ENCODE data around the gene INTS3. TPM values are rescaled to one million over a fixed set of nuclear protein-coding genes. Genes with fewer than 3 reads are reported as not detected.
A peak's percentile ranks its signal among the peaks of the same experiment; 100 is the strongest.

INTS3 gene
- total and polyA plus RNA-seq, 10 of the 15 experiments (the other 5 are each of a cell fraction or from before 2014, with no cell fraction given) = 12.6 to 87.4 (median 30.8) TPM

GRCh38 chr1:153775458-153776327 is 47.8 kb downstream of the INTS3 start (continued):
- TF ChIP-seq ZZZ3 (IDR thresholded peaks at IDR 0.05; ENCODE audit: control insufficient read depth, insufficient read length, low read depth) (no peak), RAD21 (IDR thresholded peaks at IDR 0.05; ENCODE audit: insufficient read depth, low read depth, low read length) (no peak), ZBTB4 (CRISPR knock-in tag; IDR thresholded peaks at IDR 0.05) (no peak), PAX5 (IDR thresholded peaks at IDR 0.05; ENCODE audit: borderline replicate concordance, low read depth, low read length) (no peak), IKZF1 (conservative IDR thresholded peaks at IDR 0.05) (peak; percentile 73), MTA3 (IDR thresholded peaks at IDR 0.05; ENCODE audit: borderline replicate concordance, low read length) (no peak), KDM1A (IDR thresholded peaks at IDR 0.05; ENCODE audit: borderline replicate concordance) (no peak), ZNF207 (IDR thresholded peaks at IDR 0.05; ENCODE audit: borderline replicate concordance) (no peak), YY1 (IDR thresholded peaks at IDR 0.05; ENCODE audit: low read depth, low read length) (peak; percentile 35; the same call in 1 of the 2 replicates), ZNF217 (IDR thresholded peaks at IDR 0.05) (no peak), SUZ12 (IDR thresholded peaks at IDR 0.05; ENCODE audit: unreplicated experiment) (no peak), SREBF1 (IDR thresholded peaks at IDR 0.05; ENCODE audit: low read length) (no peak)
- TF ChIP-seq, protein P1, sequence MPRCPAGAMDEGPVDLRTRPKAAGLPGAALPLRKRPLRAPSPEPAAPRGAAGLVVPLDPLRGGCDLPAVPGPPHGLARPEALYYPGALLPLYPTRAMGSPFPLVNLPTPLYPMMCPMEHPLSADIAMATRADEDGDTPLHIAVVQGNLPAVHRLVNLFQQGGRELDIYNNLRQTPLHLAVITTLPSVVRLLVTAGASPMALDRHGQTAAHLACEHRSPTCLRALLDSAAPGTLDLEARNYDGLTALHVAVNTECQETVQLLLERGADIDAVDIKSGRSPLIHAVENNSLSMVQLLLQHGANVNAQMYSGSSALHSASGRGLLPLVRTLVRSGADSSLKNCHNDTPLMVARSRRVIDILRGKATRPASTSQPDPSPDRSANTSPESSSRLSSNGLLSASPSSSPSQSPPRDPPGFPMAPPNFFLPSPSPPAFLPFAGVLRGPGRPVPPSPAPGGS (IDR thresholded peaks at IDR 0.05; ENCODE audit: borderline replicate concordance, insufficient read depth, low read depth, low read length, poor library complexity, severe bottlenecking) = no peak
- TF ChIP-seq, protein P2, sequence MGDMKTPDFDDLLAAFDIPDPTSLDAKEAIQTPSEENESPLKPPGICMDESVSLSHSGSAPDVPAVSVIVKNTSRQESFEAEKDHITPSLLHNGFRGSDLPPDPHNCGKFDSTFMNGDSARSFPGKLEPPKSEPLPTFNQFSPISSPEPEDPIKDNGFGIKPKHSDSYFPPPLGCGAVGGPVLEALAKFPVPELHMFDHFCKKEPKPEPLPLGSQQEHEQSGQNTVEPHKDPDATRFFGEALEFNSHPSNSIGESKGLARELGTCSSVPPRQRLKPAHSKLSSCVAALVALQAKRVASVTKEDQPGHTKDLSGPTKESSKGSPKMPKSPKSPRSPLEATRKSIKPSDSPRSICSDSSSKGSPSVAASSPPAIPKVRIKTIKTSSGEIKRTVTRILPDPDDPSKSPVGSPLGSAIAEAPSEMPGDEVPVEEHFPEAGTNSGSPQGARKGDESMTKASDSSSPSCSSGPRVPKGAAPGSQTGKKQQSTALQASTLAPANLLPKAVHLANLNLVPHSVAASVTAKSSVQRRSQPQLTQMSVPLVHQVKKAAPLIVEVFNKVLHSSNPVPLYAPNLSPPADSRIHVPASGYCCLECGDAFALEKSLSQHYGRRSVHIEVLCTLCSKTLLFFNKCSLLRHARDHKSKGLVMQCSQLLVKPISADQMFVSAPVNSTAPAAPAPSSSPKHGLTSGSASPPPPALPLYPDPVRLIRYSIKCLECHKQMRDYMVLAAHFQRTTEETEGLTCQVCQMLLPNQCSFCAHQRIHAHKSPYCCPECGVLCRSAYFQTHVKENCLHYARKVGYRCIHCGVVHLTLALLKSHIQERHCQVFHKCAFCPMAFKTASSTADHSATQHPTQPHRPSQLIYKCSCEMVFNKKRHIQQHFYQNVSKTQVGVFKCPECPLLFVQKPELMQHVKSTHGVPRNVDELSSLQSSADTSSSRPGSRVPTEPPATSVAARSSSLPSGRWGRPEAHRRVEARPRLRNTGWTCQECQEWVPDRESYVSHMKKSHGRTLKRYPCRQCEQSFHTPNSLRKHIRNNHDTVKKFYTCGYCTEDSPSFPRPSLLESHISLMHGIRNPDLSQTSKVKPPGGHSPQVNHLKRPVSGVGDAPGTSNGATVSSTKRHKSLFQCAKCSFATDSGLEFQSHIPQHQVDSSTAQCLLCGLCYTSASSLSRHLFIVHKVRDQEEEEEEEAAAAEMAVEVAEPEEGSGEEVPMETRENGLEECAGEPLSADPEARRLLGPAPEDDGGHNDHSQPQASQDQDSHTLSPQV (IDR thresholded peaks at IDR 0.05) = no peak
- TF ChIP-seq, protein P3, sequence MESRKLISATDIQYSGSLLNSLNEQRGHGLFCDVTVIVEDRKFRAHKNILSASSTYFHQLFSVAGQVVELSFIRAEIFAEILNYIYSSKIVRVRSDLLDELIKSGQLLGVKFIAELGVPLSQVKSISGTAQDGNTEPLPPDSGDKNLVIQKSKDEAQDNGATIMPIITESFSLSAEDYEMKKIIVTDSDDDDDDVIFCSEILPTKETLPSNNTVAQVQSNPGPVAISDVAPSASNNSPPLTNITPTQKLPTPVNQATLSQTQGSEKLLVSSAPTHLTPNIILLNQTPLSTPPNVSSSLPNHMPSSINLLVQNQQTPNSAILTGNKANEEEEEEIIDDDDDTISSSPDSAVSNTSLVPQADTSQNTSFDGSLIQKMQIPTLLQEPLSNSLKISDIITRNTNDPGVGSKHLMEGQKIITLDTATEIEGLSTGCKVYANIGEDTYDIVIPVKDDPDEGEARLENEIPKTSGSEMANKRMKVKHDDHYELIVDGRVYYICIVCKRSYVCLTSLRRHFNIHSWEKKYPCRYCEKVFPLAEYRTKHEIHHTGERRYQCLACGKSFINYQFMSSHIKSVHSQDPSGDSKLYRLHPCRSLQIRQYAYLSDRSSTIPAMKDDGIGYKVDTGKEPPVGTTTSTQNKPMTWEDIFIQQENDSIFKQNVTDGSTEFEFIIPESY (IDR thresholded peaks at IDR 0.05) = no peak

Measured in GM12878 (cell line).